Upper lobe of left lung (tissue), 4 donors: ENCODE data around the gene MIGA2.

Experiments used
- CTCF ChIP-seq, 6 experiments: fragments of 450-650 bp in 4 of 6; fragments of 200-600 bp in 2 of 6; sonication (generic) in 2 of 6; IDR thresholded peaks; one replicate each; pipeline ENCODE4 v1.5.1; 2016 to 2019; ENCODE audit warnings: antibody characterized with exemption in 6 of 6
- EP300 ChIP-seq, 4 donors: sonication (generic); formaldehyde crosslinking; IDR thresholded peaks; one replicate each; pipeline ENCODE4 v1.5.1; 2017; ENCODE audit warnings: antibody characterized with exemption in 4 of 4, control low read depth in 2 of 4
- POLR2AphosphoS5 ChIP-seq, 2 donors: sonication (generic); formaldehyde crosslinking; IDR thresholded peaks; one replicate each; pipeline ENCODE4 v1.5.1; 2017; ENCODE audit warnings: antibody characterized with exemption in 2 of 2

DNA sequence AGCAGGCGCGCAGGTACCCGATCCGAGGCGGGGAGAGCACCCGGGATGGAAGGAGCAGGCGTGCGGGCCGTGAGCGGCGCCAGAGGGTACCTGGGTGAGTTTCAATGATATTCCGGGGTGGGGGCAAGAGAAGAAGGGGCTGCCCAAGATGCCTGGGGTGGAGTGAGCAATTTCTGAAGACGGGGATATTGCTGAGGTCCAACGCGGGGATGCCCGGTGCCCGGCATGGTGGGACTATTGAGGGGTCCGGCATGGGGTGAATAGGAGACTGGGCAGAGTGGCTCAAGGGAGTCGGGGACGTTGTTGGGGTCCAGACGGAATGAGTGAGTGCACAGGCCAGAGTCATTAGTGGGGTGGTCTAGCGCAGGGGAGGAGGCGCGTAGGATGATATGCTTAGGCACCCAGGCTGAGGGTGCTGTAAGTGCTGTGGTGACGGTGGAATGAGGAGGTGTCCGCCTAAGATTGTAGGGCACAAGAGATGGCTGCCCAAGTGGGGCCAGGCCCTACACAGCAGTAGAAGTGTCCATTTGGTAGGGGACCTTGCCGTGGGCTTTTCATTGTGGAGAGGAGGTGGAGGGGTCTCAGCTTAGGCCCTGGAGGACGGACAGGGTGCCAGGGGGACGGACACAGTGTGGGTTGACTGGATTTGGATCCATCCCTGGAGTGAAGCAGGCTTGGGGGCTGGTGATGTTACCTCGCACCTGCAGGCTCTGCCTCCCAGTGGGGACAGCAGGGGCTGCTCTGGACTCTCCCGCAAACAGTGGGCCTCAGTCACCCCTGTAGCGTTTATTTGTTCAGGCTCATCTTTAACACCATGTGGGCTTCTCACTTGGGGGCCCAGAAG, 719 bp downstream of the MIGA2 start:
- TF ChIP-seq EP300 (IDR thresholded peaks at IDR 0.05) (no peak), CTCF (IDR thresholded peaks at IDR 0.05) (no peak), POLR2AphosphoS5 (IDR thresholded peaks at IDR 0.05) (no peak)
